ENCODE data around the gene ARHGAP40.

Gene ARHGAP40

GRCh38 chr20:38685853-38686473 is 84.4 kb downstream of the ARHGAP40 start:
- no peak for DNase-seq

- no peak for DNase-seq
Measured at GRCh38 chr20:38692436-38693411, 91.1 kb downstream of the ARHGAP40 start.

- no peak for DNase-seq
Measured at GRCh38 chr20:38697306-38697705, 95.7 kb downstream of the ARHGAP40 start.

GRCh38 chr20:38698541-38698940 is 96.9 kb downstream of the ARHGAP40 start:
- no peak for DNase-seq

- no peak for DNase-seq
Measured at GRCh38 chr20:38700141-38700540, 98.5 kb downstream of the ARHGAP40 start.
